ENCODE measurements around the gene TRPM6. TPM values are rescaled to one million over a fixed set of nuclear protein-coding genes. Genes with fewer than 3 reads are reported as not detected.

Gene TRPM6
- total and polyA plus RNA-seq, 12 donors: under 0.01 to 0.43 (median 0.19) TPM

GRCh38 chr9:74755999-74756398 lies 131.7 kb downstream of the TRPM6 start:
- intact Hi-C loops (cut with DNase I): no loop called here
- 74 to 80% (median 78%) methylated on average over 3 of the region's 3 CpGs for WGBS, 4 donors

DNA sequence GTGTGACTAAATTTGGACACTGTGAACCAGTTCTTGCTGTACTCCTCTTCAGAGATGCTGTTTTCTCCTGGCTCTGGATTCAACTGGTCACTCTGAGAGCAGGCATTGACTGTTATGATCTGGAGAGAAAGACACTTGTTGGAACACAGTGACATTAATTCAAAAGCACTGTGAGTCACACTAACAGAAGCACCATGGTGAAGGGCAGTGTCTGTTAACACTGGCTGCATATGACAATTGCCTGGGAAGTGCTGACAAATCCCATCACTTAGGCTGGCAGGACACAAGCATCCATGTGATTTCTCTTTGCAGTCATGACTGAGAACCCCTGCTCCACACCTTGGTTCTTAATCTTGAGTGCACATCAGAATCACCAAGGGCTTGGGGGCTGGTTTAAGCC lies 132.4 kb downstream of the TRPM6 start:
- DNase-seq: no peak
- intact Hi-C loops (cut with DNase I): no loop called here
- H3K4me1 ChIP-seq (replicated peaks in 1 of 2): no peaks in the 10 kb centered on the region
- H3K27me3 ChIP-seq: no peaks in the 10 kb centered on the region
- TF ChIP-seq POLR2A (IDR thresholded peaks at IDR 0.05) (no peak), CTCF (IDR thresholded peaks at IDR 0.05) (no peak)
- no peak overlapping the region for H3K4me3 ChIP-seq
- H3K9me3 ChIP-seq (replicated peaks in 1 of 3): no peaks in the 10 kb centered on the region
- H3K27ac ChIP-seq: no peak overlapping the region
- H3K36me3 ChIP-seq (replicated peaks in 1 of 2): no peaks in the 10 kb centered on the region

More at GRCh38 chr9:74755999-74756398, 131.7 kb downstream of the TRPM6 start:
- no peak overlapping the region for H3K4me3 ChIP-seq
- no peak overlapping the region for H3K27ac ChIP-seq
- no peak for TF ChIP-seq POLR2A (IDR thresholded peaks at IDR 0.05)
- H3K4me1 ChIP-seq (replicated peaks in 1 of 2): no peaks in the 10 kb centered on the region
- DNase-seq: no peak
- no peaks in the 10 kb centered on the region for H3K9me3 ChIP-seq (replicated peaks in 1 of 3)
- H3K27me3 ChIP-seq: no peaks in the 10 kb centered on the region
- H3K36me3 ChIP-seq (replicated peaks in 1 of 2): no peaks in the 10 kb centered on the region

- Histone ChIP-seq H3K27ac (no peak overlapping the region), H3K9me3 (replicated peaks in 1 of 3) (no peaks in the 10 kb centered on the region), H3K36me3 (replicated peaks in 1 of 2) (no peaks in the 10 kb centered on the region), H3K27me3 (no peaks in the 10 kb centered on the region), H3K4me1 (replicated peaks in 1 of 2) (no peaks in the 10 kb centered on the region), H3K4me3 (no peak overlapping the region)
- TF ChIP-seq POLR2A (IDR thresholded peaks at IDR 0.05) (no peak), CTCF (IDR thresholded peaks at IDR 0.05) (no peak)
- no peak for DNase-seq
- WGBS, 4 donors: 74 to 79% (median 78%) methylated on average over 6 of the region's 6 CpGs
- intact Hi-C loops (cut with DNase I): no loop called here
These were observed 134.1 kb downstream of the TRPM6 start for GRCh38 chr9:74753650-74754049.

DNA sequence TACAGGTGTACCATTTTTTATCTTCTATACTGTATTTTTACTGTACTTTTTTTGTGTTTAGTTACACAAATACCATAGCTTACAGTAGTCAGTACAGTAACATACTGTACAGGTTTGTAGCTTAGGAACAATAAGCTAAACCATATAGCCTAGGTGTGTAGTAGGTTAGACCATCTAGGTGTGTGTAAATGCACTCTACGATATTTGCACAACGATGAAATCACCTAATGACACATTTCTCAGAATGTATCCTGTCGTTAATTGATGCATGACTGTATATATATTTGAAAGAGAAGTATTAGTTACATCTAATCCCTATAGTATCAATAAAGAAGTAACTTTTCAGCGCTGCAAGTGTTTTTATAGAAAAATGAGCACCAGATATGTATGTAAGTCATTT lies 138.8 kb downstream of the TRPM6 start:
- intact Hi-C loops (cut with DNase I): no loop called here
- no peaks in the 10 kb centered on the region for H3K9me3 ChIP-seq (replicated peaks in 1 of 3)
- WGBS, 4 donors: 85 to 90% (median 88%) methylated on average over 4 of the region's 4 CpGs
- no peak for DNase-seq
- no peaks in the 10 kb centered on the region for H3K36me3 ChIP-seq (replicated peaks in 1 of 2)
- TF ChIP-seq POLR2A (IDR thresholded peaks at IDR 0.05) (no peak), CTCF (IDR thresholded peaks at IDR 0.05) (no peak)
- H3K27me3 ChIP-seq: no peaks in the 10 kb centered on the region
- no peaks in the 10 kb centered on the region for H3K4me1 ChIP-seq (replicated peaks in 1 of 2)
- no peak overlapping the region for H3K27ac ChIP-seq
- H3K4me3 ChIP-seq: no peak overlapping the region
